Measurements from ENCODE around the gene HAAO. TPM values are rescaled to one million over a fixed set of nuclear protein-coding genes. Genes with fewer than 3 reads are reported as not detected.

The HAAO gene
- total and polyA plus RNA-seq, 2 of the 13 experiments (the other 11 are each of a cell fraction or from before 2014, with no cell fraction given), result 36.1 to 42.7 TPM

GRCh38 chr2:42794271-42795046, 2.1 kb upstream of the HAAO start (continued):
- no peak for TF ChIP-seq AKAP8 (CRISPR knock-in tag; IDR thresholded peaks at IDR 0.05)
- no peak for TF ChIP-seq PRMT3 (CRISPR knock-in tag; IDR thresholded peaks at IDR 0.05; ENCODE audit: borderline replicate concordance, low read depth)
- TF ChIP-seq ZNF775 (CRISPR knock-in tag; IDR thresholded peaks at IDR 0.05; ENCODE audit: borderline replicate concordance), result no peak
- TF ChIP-seq FOXJ3 (CRISPR knock-in tag; IDR thresholded peaks at IDR 0.05; ENCODE audit: borderline replicate concordance), result no peak
- TF ChIP-seq IRX3 (CRISPR knock-in tag; IDR thresholded peaks at IDR 0.05; ENCODE audit: borderline replicate concordance, low read depth), result no peak
- no peak for TF ChIP-seq ZNF44 (CRISPR knock-in tag; IDR thresholded peaks at IDR 0.05)
- no peak for TF ChIP-seq ZNF83 (CRISPR knock-in tag; IDR thresholded peaks at IDR 0.05; ENCODE audit: borderline replicate concordance)
- TF ChIP-seq RCOR2 (CRISPR knock-in tag; IDR thresholded peaks at IDR 0.05), result no peak
- peak; percentile 51; the same call in 1 of the 2 replicates for TF ChIP-seq SPEN (CRISPR knock-in tag; IDR thresholded peaks at IDR 0.05; ENCODE audit: low read depth)
- TF ChIP-seq THAP7 (CRISPR knock-in tag; IDR thresholded peaks at IDR 0.05), result no peak
- TF ChIP-seq MAFG (CRISPR knock-in tag; IDR thresholded peaks at IDR 0.05), result no peak
- no peak for TF ChIP-seq ZBTB33 (CRISPR knock-in tag; IDR thresholded peaks at IDR 0.05)
- TF ChIP-seq ZNF678 (CRISPR knock-in tag; IDR thresholded peaks at IDR 0.05), result no peak
- TF ChIP-seq ZNF142 (CRISPR knock-in tag; IDR thresholded peaks at IDR 0.05), result no peak
- TF ChIP-seq SCMH1 (CRISPR knock-in tag; IDR thresholded peaks at IDR 0.05; ENCODE audit: borderline replicate concordance), result no peak
- TF ChIP-seq SOX5 (CRISPR knock-in tag; IDR thresholded peaks at IDR 0.05; ENCODE audit: borderline replicate concordance), result no peak; the same call in 1 of the 2 replicates
- TF ChIP-seq ERF (CRISPR knock-in tag; IDR thresholded peaks at IDR 0.05), result no peak; the same call in 1 of the 2 replicates
- TF ChIP-seq TFE3 (CRISPR knock-in tag; IDR thresholded peaks at IDR 0.05), result 0 out of 2 replicates have a peak, but pooled peaks have one; percentile 15
- no peak for TF ChIP-seq ZSCAN20 (CRISPR knock-in tag; IDR thresholded peaks at IDR 0.05; ENCODE audit: borderline replicate concordance)
- 0 out of 2 replicates have a peak, but pooled peaks have one; percentile 41 for TF ChIP-seq ZNF317 (CRISPR knock-in tag; IDR thresholded peaks at IDR 0.05)
